HCT116 (cell line): ENCODE data around the gene SESN1. TPM values are rescaled to one million over a fixed set of nuclear protein-coding genes. Genes with fewer than 3 reads are reported as not detected.

ENCODE experiments used
- ATAC-seq: fragments of 200-7000 bp; cut with Tn5 transposase; 2 replicates; pipeline ENCODE4 v1.9.1; 2020; ENCODE audit warnings: mild to moderate bottlenecking, moderate library complexity
- BruUV-seq: library from RNA; stranded (reverse); fragments of 400-500 nt; replicated peaks from 2 replicates; lab custom pipeline; 2021; lab: Mats Ljungman, UMichigan
- CTCF ChIA-PET: fragments of 300-600 bp; sonication (Branson Sonifier 250); formaldehyde crosslinking; loops from one replicate; lab custom pipeline; 2021; ENCODE audit warnings: antibody characterized with exemption; lab: Charles Lee
- POLR2A ChIA-PET: fragments of 300-600, 350-600 bp; sonication (Branson Sonifier 250); formaldehyde crosslinking; loops from one replicate; lab custom pipeline; 2021; ENCODE audit warnings: antibody characterized with exemption; lab: Charles Lee
- RAD21 ChIA-PET, 2 experiments: fragments of 300-600 bp; sonication (Branson Sonifier 250); formaldehyde crosslinking; loops; one replicate each; lab custom pipeline; 2023; ENCODE audit warnings: low total read pairs in 2 of 2; ENCODE audit not compliant: uncharacterized antibody in 2 of 2, unreplicated experiment in 2 of 2, low non-redundant PET in 1 of 2; lab: Charles Lee
- DNase-seq: peaks from one replicate; pipeline ENCODE4 v3.0.0-alpha.2; 2010; ENCODE audit warnings: low read depth, low spot score
- H2AFZ ChIP-seq: fragments of 200-600 bp; shearing (Covaris generic), sonication (generic); 2 replicates; pipeline ENCODE4 v1.6.1; 2017; ENCODE audit warnings: low read depth, mixed run types, mixed read lengths, antibody characterized with exemption, low read length; ENCODE audit not compliant: poor library complexity, severe bottlenecking
- H3K27ac ChIP-seq: 2 replicates; pipeline ENCODE4 v1.5.1; 2012; ENCODE audit warnings: low read depth, low read length
- H3K27me3 ChIP-seq: fragments of 200-600 bp; sonication (generic); 2 replicates; pipeline ENCODE4 v1.6.1; 2016; ENCODE audit warnings: mixed run types, low read length, mixed read lengths; ENCODE audit not compliant: insufficient read depth
- H3K36me3 ChIP-seq, 2 experiments: fragments of 200-500 bp in 1 of 2; fragments of 200-600 bp in 1 of 2; sonication (Bioruptor generic) in 1 of 2; sonication (generic) in 1 of 2; 2 replicates each; pipeline versions ENCODE4 v1.5.1 to v1.6.1; 2014 to 2016; ENCODE audit warnings: low read length in 2 of 2, inconsistent platforms in 1 of 2, mixed read lengths in 1 of 2, mixed run types in 1 of 2; ENCODE audit not compliant: insufficient read depth in 2 of 2, control insufficient read depth in 1 of 2
- H3K4me1 ChIP-seq, 2 experiments: fragments of 200-600 bp in 1 of 2; sonication (generic) in 1 of 2; 2 replicates each; pipeline versions ENCODE4 v1.5.1 to v1.6.1; 2012 to 2017; ENCODE audit warnings: low read length in 2 of 2, inconsistent platforms in 1 of 2, mild to moderate bottlenecking in 1 of 2, mixed read lengths in 1 of 2, mixed run types in 1 of 2, moderate library complexity in 1 of 2; ENCODE audit not compliant: insufficient read depth in 2 of 2, control insufficient read depth in 1 of 2
- H3K4me2 ChIP-seq: fragments of 200-600 bp; sonication (generic); 2 replicates; pipeline ENCODE4 v1.6.1; 2017; ENCODE audit warnings: mixed run types, low read length, mixed read lengths
- H3K4me3 ChIP-seq, 2 experiments: fragments of 200-600 bp in 1 of 2; sonication (generic) in 1 of 2; replicated peaks in 1 of 2; 2 replicates each; pipeline ENCODE4 v1.5.1; 2011 to 2016; ENCODE audit warnings: low read length in 2 of 2, control low read depth in 1 of 2, low read depth in 1 of 2, mild to moderate bottlenecking in 1 of 2, mixed read lengths in 1 of 2, mixed run types in 1 of 2
- H3K79me2 ChIP-seq: fragments of 200-600 bp; sonication (generic); 2 replicates; pipeline ENCODE4 v1.6.1; 2017; ENCODE audit warnings: mild to moderate bottlenecking, mixed run types, low read length, moderate library complexity, mixed read lengths; ENCODE audit not compliant: insufficient read depth
- H3K9ac ChIP-seq: fragments of 200-600 bp; sonication (generic); 2 replicates; pipeline ENCODE4 v1.6.1; 2016; ENCODE audit warnings: low read length, mixed read lengths
- H3K9me2 ChIP-seq: fragments of 200-600 bp; sonication (generic), shearing (Covaris generic); 2 replicates; pipeline ENCODE4 v1.6.1; 2017; ENCODE audit warnings: mixed run types, mild to moderate bottlenecking, moderate library complexity; ENCODE audit not compliant: insufficient read depth
- H3K9me3 ChIP-seq, 2 experiments: fragments of 200-500 bp in 1 of 2; fragments of 200-600 bp in 1 of 2; sonication (Bioruptor generic) in 1 of 2; sonication (generic) in 1 of 2; 2 replicates each; pipeline ENCODE4 v1.6.1; 2014 to 2017; ENCODE audit warnings: low read length in 2 of 2, mixed read lengths in 2 of 2, inconsistent platforms in 1 of 2, low read depth in 1 of 2, mild to moderate bottlenecking in 1 of 2, mixed run types in 1 of 2, moderate library complexity in 1 of 2; ENCODE audit not compliant: control insufficient read depth in 1 of 2, insufficient read depth in 1 of 2
- H4K20me1 ChIP-seq: fragments of 200-600 bp; sonication (generic), shearing (Covaris generic); 2 replicates; pipeline ENCODE4 v1.6.1; 2017; ENCODE audit warnings: mixed run types, mild to moderate bottlenecking, moderate library complexity; ENCODE audit not compliant: insufficient read depth
- CBX3 ChIP-seq: IDR thresholded peaks from 2 replicates; pipeline ENCODE4 v1.6.1; 2012; ENCODE audit warnings: low read depth
- CEBPB ChIP-seq: IDR thresholded peaks from 2 replicates; pipeline ENCODE4 v1.6.1; 2012; ENCODE audit warnings: low read depth
- EGR1 ChIP-seq: IDR thresholded peaks from 2 replicates; pipeline ENCODE4 v1.6.1; 2012; ENCODE audit warnings: low read depth
- EZH2 ChIP-seq: fragments of 200-600 bp; sonication (generic); IDR thresholded peaks from 2 replicates; pipeline ENCODE4 v1.6.1; 2017; ENCODE audit warnings: antibody characterized with exemption, mixed run types
- EZH2phosphoT487 ChIP-seq: fragments of 200-600 bp; IDR thresholded peaks from 2 replicates; pipeline ENCODE4 v1.6.1; 2018; ENCODE audit warnings: antibody characterized with exemption, borderline replicate concordance
- FOSL1 ChIP-seq: IDR thresholded peaks from 2 replicates; pipeline ENCODE4 v1.6.1; 2012; ENCODE audit warnings: low read depth
- MAX ChIP-seq: IDR thresholded peaks from 2 replicates; pipeline ENCODE4 v1.6.1; 2012
- POLR2A ChIP-seq: IDR thresholded peaks from 2 replicates; pipeline ENCODE4 v1.7.0; 2011; ENCODE audit warnings: borderline replicate concordance; ENCODE audit not compliant: insufficient read depth, insufficient read length; ENCODE audit errors: extremely low read depth
- POLR2AphosphoS5 ChIP-seq: IDR thresholded peaks from 2 replicates; pipeline ENCODE4 v1.6.1; 2011; ENCODE audit warnings: mild to moderate bottlenecking, low read depth, low read length, moderate library complexity
- RAD21 ChIP-seq: IDR thresholded peaks from 2 replicates; pipeline ENCODE4 v1.6.1; 2012; ENCODE audit warnings: low read depth, mild to moderate bottlenecking
- SIN3A ChIP-seq: IDR thresholded peaks from 2 replicates; pipeline ENCODE4 v1.6.1; 2012; ENCODE audit warnings: low read depth
- SRF ChIP-seq: IDR thresholded peaks from 2 replicates; pipeline ENCODE4 v1.6.1; 2012; ENCODE audit warnings: low read depth
- TCF7L2 ChIP-seq: IDR thresholded peaks from 2 replicates; pipeline ENCODE4 v1.7.0; 2011; ENCODE audit warnings: borderline replicate concordance, inconsistent platforms; ENCODE audit not compliant: insufficient read depth, insufficient read length; ENCODE audit errors: extremely low read depth
- YY1 ChIP-seq: IDR thresholded peaks from 2 replicates; pipeline ENCODE4 v1.6.1; 2011; ENCODE audit warnings: low read length, low read depth, moderate library complexity, mild to moderate bottlenecking; ENCODE audit not compliant: insufficient replicate concordance; ENCODE audit errors: extremely low read depth
- ZFX ChIP-seq: fragments of 450-650 bp; IDR thresholded peaks from 2 replicates; pipeline ENCODE4 v1.6.1; 2017
- ZNF274 ChIP-seq: fragments of 200-500 bp; sonication (Bioruptor generic); IDR thresholded peaks from 2 replicates; pipeline ENCODE4 v1.6.1; 2014; ENCODE audit warnings: mild to moderate bottlenecking, low read depth, low read length, inconsistent platforms
- intact Hi-C: fragments of 100-400 bp; cut with micrococcal nuclease; formaldehyde crosslinking; loops from 2 replicates; pipeline ENCODE4 v1.10.0; 2022
- total RNA-seq: library from RNA; stranded (reverse); gene quantifications from one replicate; pipeline ENCODE4 v1.2.1, GENCODE V29; 2021; ENCODE audit not compliant: unreplicated experiment
- TF ChIP-seq, protein P1 (sequence below): IDR thresholded peaks from 2 replicates; pipeline ENCODE4 v1.6.1; 2011; ENCODE audit warnings: mild to moderate bottlenecking, low read length, moderate library complexity; ENCODE audit not compliant: insufficient replicate concordance; ENCODE audit errors: extremely low read depth
- TF ChIP-seq, protein P2 (sequence below): IDR thresholded peaks from 2 replicates; pipeline ENCODE4 v1.6.1; 2012

Gene SESN1
- total RNA-seq, 1 experiment from 2014 or later = 9.3 TPM

DNA sequence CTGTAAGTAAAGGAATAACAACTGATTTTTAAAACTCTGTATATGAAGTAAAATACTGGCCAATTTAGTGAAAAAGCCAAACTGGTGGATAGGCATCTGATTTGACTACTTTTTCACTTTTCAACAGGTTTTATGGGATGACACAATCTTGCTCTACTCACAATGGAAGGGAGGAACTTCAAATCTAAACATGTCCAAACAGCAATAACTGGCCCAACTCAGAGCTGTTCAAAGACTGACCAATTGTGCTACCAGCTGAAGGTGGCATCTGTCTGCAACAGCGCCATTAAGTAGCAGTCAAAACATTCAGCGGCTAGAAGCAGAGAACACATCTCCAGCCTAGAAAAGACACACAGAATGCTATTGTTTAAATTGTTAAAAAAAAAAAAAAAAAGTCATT is 44.6 kb downstream of the SESN1 start:
- CTCF ChIA-PET = no interaction called here
- H3K36me3 ChIP-seq = no peaks in the 10 kb centered on the region
- no peaks in the 10 kb centered on the region for H4K20me1 ChIP-seq
- H3K9ac ChIP-seq = no peak overlapping the region
- H3K27me3 ChIP-seq = no peaks in the 10 kb centered on the region
- no peak overlapping the region for H3K4me2 ChIP-seq
- no TSS peak for BruUV-seq
- POLR2A ChIA-PET = no interaction called here
- H3K9me3 ChIP-seq = no peaks in the 10 kb centered on the region
- no peak for ATAC-seq
- intact Hi-C loops = no loop called here
- H3K27ac ChIP-seq = no peak overlapping the region
- no peak for DNase-seq
- H2AFZ ChIP-seq = no peak overlapping the region
- TF ChIP-seq CBX3 = no peak
- TF ChIP-seq POLR2A = no peak
- TF ChIP-seq, protein P1, sequence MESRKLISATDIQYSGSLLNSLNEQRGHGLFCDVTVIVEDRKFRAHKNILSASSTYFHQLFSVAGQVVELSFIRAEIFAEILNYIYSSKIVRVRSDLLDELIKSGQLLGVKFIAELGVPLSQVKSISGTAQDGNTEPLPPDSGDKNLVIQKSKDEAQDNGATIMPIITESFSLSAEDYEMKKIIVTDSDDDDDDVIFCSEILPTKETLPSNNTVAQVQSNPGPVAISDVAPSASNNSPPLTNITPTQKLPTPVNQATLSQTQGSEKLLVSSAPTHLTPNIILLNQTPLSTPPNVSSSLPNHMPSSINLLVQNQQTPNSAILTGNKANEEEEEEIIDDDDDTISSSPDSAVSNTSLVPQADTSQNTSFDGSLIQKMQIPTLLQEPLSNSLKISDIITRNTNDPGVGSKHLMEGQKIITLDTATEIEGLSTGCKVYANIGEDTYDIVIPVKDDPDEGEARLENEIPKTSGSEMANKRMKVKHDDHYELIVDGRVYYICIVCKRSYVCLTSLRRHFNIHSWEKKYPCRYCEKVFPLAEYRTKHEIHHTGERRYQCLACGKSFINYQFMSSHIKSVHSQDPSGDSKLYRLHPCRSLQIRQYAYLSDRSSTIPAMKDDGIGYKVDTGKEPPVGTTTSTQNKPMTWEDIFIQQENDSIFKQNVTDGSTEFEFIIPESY = no peak
- TF ChIP-seq TCF7L2 = no peak
- no peaks in the 10 kb centered on the region for H3K79me2 ChIP-seq
- peaks cover 0 to 12% of the 10 kb centered on the region in 2 experiments; a peak in 2 of 4 replicates for H3K4me1 ChIP-seq
- RAD21 ChIA-PET = no interaction called here
- H3K4me3 ChIP-seq = no peak overlapping the region
- H3K9me2 ChIP-seq = no peaks in the 10 kb centered on the region

- Histone ChIP-seq H3K4me3 (no peak overlapping the region), H3K27ac (no peak overlapping the region), H3K4me1 (peaks cover 0 to 12% of the 10 kb centered on the region in 2 experiments; a peak in 2 of 4 replicates), H3K9me2 (no peaks in the 10 kb centered on the region), H3K27me3 (no peaks in the 10 kb centered on the region), H3K79me2 (no peaks in the 10 kb centered on the region), H3K9ac (no peak overlapping the region), H2AFZ (no peak overlapping the region), H3K9me3 (no peaks in the 10 kb centered on the region), H3K36me3 (no peaks in the 10 kb centered on the region), H3K4me2 (no peak overlapping the region), H4K20me1 (no peaks in the 10 kb centered on the region)
- DNase-seq (no peak), ATAC-seq (no peak)
- ChIA-PET CTCF (no interaction called here), POLR2A (no interaction called here), RAD21 (no interaction called here)
- BruUV-seq = no TSS peak
- intact Hi-C loops = no loop called here
- TF ChIP-seq FOSL1 = no peak
- TF ChIP-seq CBX3 = no peak
- TF ChIP-seq ZNF274 = no peak
- TF ChIP-seq, protein P2, sequence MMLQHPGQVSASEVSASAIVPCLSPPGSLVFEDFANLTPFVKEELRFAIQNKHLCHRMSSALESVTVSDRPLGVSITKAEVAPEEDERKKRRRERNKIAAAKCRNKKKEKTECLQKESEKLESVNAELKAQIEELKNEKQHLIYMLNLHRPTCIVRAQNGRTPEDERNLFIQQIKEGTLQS = no peak
- TF ChIP-seq EZH2 = no peak
- TF ChIP-seq MAX = no peak
- no peak for TF ChIP-seq EZH2phosphoT487
- no peak for TF ChIP-seq SRF
- no peak for TF ChIP-seq CEBPB
- no peak for TF ChIP-seq EGR1
- TF ChIP-seq RAD21 = no peak
- no peak for TF ChIP-seq ZFX
- no peak for TF ChIP-seq TCF7L2
- no peak for TF ChIP-seq YY1
- no peak for TF ChIP-seq SIN3A
- TF ChIP-seq POLR2AphosphoS5 = no peak
These were observed 45.8 kb downstream of the SESN1 start for GRCh38 chr6:109048670-109049415.
